Activated CD4-positive, CD25-positive, alpha-beta regulatory T cell treated with anti-CD3 and anti-CD28 coated beads, Interleukin-2, amount 50 U/mL, for 72 hours (primary cell): ENCODE results near the gene OST4.

ENCODE experiments used
- DNase-seq: peaks from one replicate; pipeline ENCODE4 v3.0.0; 2021

Gene OST4

GRCh38 chr2:27092696-27093429 lies 21.4 kb upstream of the OST4 start:
- no peak for DNase-seq

- no peak for DNase-seq
Measured at GRCh38 chr2:27091746-27092695, 20.6 kb upstream of the OST4 start.

GRCh38 chr2:27089111-27089954 lies 17.9 kb upstream of the OST4 start:
- DNase-seq: no peak

- no peak for DNase-seq
Measured at GRCh38 chr2:27088634-27089033, 17.2 kb upstream of the OST4 start.

- DNase-seq: no peak
Measured at GRCh38 chr2:27087823-27088410, 16.5 kb upstream of the OST4 start.

GRCh38 chr2:27086724-27087593 lies 15.5 kb upstream of the OST4 start, which contains the start of gene KHK:
Gene KHK (plus strand): TSS chr2:27086772. CDS start chr2:27087260, 488 bp downstream.
- DNase-seq: no peak

GRCh38 chr2:27086090-27086723 lies 14.8 kb upstream of the OST4 start:
- DNase-seq: peak; percentile 100

GRCh38 chr2:27085673-27086089 lies 14.2 kb upstream of the OST4 start:
- peak; percentile 60 for DNase-seq

GRCh38 chr2:27085062-27085672 lies 13.7 kb upstream of the OST4 start:
- no peak for DNase-seq

- no peak for DNase-seq
Measured at GRCh38 chr2:27084297-27085061, 13.0 kb upstream of the OST4 start.

- no peak for DNase-seq
Measured at GRCh38 chr2:27083410-27084296, 12.2 kb upstream of the OST4 start.

GRCh38 chr2:27082773-27083409 lies 11.4 kb upstream of the OST4 start:
- DNase-seq: no peak

GRCh38 chr2:27081984-27082772 lies 10.7 kb upstream of the OST4 start:
- no peak for DNase-seq

GRCh38 chr2:27080603-27080936 lies 9.1 kb upstream of the OST4 start:
- DNase-seq: no peak

- DNase-seq: no peak
Measured at GRCh38 chr2:27080140-27080469, 8.7 kb upstream of the OST4 start.

- no peak for DNase-seq
Measured at GRCh38 chr2:27079233-27080139, 8.0 kb upstream of the OST4 start.
